Neural progenitor cell (in vitro differentiated cells): Measurements from ENCODE around the gene TMEM232. TPM values are rescaled to one million over a fixed set of nuclear protein-coding genes. Genes with fewer than 3 reads are reported as not detected.

Source experiments
- DNase-seq: peaks from one replicate; pipeline ENCODE4 v3.0.0-alpha.2; 2016; ENCODE audit warnings: low spot score
- H2AFZ ChIP-seq: fragments of 200-600 bp; sonication (generic); replicated peaks from 2 replicates; pipeline ENCODE4 v1.6.1; 2016; ENCODE audit warnings: antibody characterized with exemption
- H3F3A ChIP-seq: fragments of 200-600 bp; sonication (generic); 2 replicates; pipeline ENCODE4 v1.6.1; 2016; ENCODE audit warnings: antibody characterized with exemption, low read depth
- H3K27ac ChIP-seq: fragments of 200-600 bp; sonication (generic); 2 replicates; pipeline ENCODE4 v1.5.1; 2016; ENCODE audit warnings: mild to moderate bottlenecking
- H3K27me3 ChIP-seq: fragments of 200-600 bp; sonication (generic); 2 replicates; pipeline ENCODE4 v1.6.1; 2016; ENCODE audit warnings: mild to moderate bottlenecking, moderate library complexity
- H3K36me3 ChIP-seq: fragments of 200-600 bp; sonication (generic); 2 replicates; pipeline ENCODE4 v1.5.1; 2016
- H3K4me1 ChIP-seq: fragments of 200-600 bp; sonication (generic); 2 replicates; pipeline ENCODE4 v1.6.1; 2016; ENCODE audit warnings: mixed run types
- H3K4me2 ChIP-seq: fragments of 200-600 bp; sonication (generic); 2 replicates; pipeline ENCODE4 v1.6.1; 2016
- H3K4me3 ChIP-seq: fragments of 200-600 bp; sonication (generic); 2 replicates; pipeline ENCODE4 v1.5.1; 2016
- H3K79me2 ChIP-seq: fragments of 200-600 bp; sonication (generic); 2 replicates; pipeline ENCODE4 v1.6.1; 2016; ENCODE audit warnings: low read depth
- H3K9ac ChIP-seq: fragments of 200-600 bp; sonication (generic); 2 replicates; pipeline ENCODE4 v1.6.1; 2016
- H3K9me3 ChIP-seq: fragments of 200-600 bp; sonication (generic); 2 replicates; pipeline ENCODE4 v1.5.1; 2016; ENCODE audit warnings: low read depth
- H4K20me1 ChIP-seq: fragments of 200-600 bp; sonication (generic); 2 replicates; pipeline ENCODE4 v1.6.1; 2016; ENCODE audit warnings: low read depth
- H3K27ac Mint-ChIP-seq: 3 replicates; pipeline ENCODE4 v1.8.0; 2021; ENCODE audit warnings: mixed read lengths
- H3K27me3 Mint-ChIP-seq: 2 replicates; pipeline ENCODE4 v1.8.0; 2022; ENCODE audit warnings: low read depth, mild to moderate bottlenecking, inconsistent platforms, moderate library complexity, mixed read lengths; ENCODE audit not compliant: insufficient read depth
- H3K36me3 Mint-ChIP-seq: 3 replicates; pipeline ENCODE4 v1.8.0; 2021; ENCODE audit warnings: mixed read lengths
- H3K4me1 Mint-ChIP-seq: 3 replicates; pipeline ENCODE4 v1.8.0; 2021; ENCODE audit warnings: mixed read lengths
- H3K4me3 Mint-ChIP-seq: 3 replicates; pipeline ENCODE4 v1.8.0; 2021; ENCODE audit warnings: mild to moderate bottlenecking, moderate library complexity, mixed read lengths
- H3K9me3 Mint-ChIP-seq: 3 replicates; pipeline ENCODE4 v1.8.0; 2020; ENCODE audit warnings: mixed read lengths
- EZH2 ChIP-seq: fragments of 200-600 bp; sonication (generic); IDR thresholded peaks from 2 replicates; pipeline ENCODE4 v1.6.1; 2017; ENCODE audit warnings: antibody characterized with exemption, mild to moderate bottlenecking, moderate library complexity
- EZH2phosphoT487 ChIP-seq: fragments of 200-600 bp; sonication (generic); IDR thresholded peaks from 2 replicates; pipeline ENCODE4 v1.6.1; 2017; ENCODE audit warnings: antibody characterized with exemption
- total RNA-seq: library from RNA; depleted of rRNA; stranded (reverse); fragments of >200 nt; gene quantifications from 2 replicates; pipeline ENCODE4 v1.2.3, GENCODE V29; 2015; ENCODE audit warnings: low replicate concordance
- TF ChIP-seq, protein P1 (sequence below): fragments of 200-600 bp; sonication (generic); IDR thresholded peaks from 2 replicates; pipeline ENCODE4 v1.5.1; 2017; ENCODE audit warnings: antibody characterized with exemption, mild to moderate bottlenecking

Gene TMEM232
- total RNA-seq, 1 donor from 2014 or later = 5.2 TPM

DNA sequence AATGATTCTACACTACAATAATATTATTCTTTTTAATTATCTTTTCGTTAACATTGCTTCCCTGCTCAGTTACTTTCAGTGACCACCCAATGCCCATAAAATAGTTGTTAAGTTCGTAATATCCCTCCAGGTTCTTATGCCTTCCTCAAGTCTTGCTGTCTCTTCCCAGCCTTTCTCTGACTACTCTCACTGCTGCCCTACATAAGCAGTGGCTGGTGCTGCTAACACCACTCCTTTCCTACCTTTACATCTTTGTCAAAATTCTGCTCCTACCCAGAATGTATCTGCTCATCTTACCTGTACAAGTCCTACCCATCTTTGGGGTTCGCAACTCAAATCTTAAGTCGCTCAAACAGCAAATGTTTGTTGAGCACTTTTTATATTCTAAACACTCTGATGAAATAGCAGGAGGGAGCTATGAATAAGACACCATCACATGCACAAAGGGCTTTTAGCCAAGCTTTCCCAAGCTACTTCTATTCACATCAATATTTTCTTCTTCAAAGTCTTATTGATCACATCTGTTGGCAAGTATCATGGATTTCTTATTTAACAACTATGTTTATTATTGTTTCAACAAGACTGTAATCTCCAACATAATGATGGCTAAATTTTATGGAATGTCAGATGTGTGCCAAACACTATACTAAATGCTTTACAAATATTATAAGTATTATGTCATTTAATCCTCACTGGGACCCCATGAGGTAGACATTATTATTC is 41.8 kb upstream of the TMEM232 start:
- Mint-ChIP-seq H3K27me3 (no peaks in the 10 kb centered on the region), H3K27ac (no peak overlapping the region)
- TF ChIP-seq EZH2phosphoT487 = no peak
- TF ChIP-seq, protein P1, sequence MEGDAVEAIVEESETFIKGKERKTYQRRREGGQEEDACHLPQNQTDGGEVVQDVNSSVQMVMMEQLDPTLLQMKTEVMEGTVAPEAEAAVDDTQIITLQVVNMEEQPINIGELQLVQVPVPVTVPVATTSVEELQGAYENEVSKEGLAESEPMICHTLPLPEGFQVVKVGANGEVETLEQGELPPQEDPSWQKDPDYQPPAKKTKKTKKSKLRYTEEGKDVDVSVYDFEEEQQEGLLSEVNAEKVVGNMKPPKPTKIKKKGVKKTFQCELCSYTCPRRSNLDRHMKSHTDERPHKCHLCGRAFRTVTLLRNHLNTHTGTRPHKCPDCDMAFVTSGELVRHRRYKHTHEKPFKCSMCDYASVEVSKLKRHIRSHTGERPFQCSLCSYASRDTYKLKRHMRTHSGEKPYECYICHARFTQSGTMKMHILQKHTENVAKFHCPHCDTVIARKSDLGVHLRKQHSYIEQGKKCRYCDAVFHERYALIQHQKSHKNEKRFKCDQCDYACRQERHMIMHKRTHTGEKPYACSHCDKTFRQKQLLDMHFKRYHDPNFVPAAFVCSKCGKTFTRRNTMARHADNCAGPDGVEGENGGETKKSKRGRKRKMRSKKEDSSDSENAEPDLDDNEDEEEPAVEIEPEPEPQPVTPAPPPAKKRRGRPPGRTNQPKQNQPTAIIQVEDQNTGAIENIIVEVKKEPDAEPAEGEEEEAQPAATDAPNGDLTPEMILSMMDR = no peak
- no peak for TF ChIP-seq EZH2

DNA sequence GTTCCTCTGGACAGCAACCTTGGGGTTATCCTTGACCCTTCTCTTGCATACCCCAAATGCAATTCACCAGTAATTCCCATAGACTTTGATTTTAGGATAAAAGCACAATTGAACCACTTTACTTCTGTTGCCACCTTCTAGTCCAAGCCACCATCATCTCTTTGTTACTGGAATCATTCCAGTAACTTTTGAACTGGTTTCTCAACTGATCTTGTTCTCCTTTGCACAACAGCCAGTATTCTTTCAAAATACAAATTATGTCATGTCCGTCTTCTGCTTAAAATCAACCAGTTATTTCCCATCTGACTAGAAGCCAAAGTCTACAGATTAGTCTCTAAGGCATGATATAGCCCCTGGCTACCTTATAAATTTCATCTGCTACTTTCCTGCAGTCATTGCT is 33.7 kb upstream of the TMEM232 start:
- Histone ChIP-seq H3F3A (no peaks in the 10 kb centered on the region), H3K4me2 (no peak overlapping the region)

More for the DNA sequence above, 41.8 kb upstream of the TMEM232 start:
- H4K20me1 ChIP-seq = no peaks in the 10 kb centered on the region
- H3K9ac ChIP-seq = no peak overlapping the region
- DNase-seq = no peak
- H3K4me3 Mint-ChIP-seq = no peak overlapping the region
- H3K4me2 ChIP-seq = no peak overlapping the region
- no peaks in the 10 kb centered on the region for H3K27me3 ChIP-seq
- H3K4me1 ChIP-seq = no peaks in the 10 kb centered on the region
- H3K36me3 ChIP-seq = no peaks in the 10 kb centered on the region
- no peaks in the 10 kb centered on the region for H3K4me1 Mint-ChIP-seq
- no peak overlapping the region for H2AFZ ChIP-seq
- H3K9me3 Mint-ChIP-seq = no peaks in the 10 kb centered on the region
- H3F3A ChIP-seq = no peaks in the 10 kb centered on the region
- no peaks in the 10 kb centered on the region for H3K36me3 Mint-ChIP-seq
- no peak overlapping the region for H3K4me3 ChIP-seq
- no peaks in the 10 kb centered on the region for H3K79me2 ChIP-seq
- no peak overlapping the region for H3K27ac ChIP-seq
- H3K9me3 ChIP-seq = no peaks in the 10 kb centered on the region

DNA sequence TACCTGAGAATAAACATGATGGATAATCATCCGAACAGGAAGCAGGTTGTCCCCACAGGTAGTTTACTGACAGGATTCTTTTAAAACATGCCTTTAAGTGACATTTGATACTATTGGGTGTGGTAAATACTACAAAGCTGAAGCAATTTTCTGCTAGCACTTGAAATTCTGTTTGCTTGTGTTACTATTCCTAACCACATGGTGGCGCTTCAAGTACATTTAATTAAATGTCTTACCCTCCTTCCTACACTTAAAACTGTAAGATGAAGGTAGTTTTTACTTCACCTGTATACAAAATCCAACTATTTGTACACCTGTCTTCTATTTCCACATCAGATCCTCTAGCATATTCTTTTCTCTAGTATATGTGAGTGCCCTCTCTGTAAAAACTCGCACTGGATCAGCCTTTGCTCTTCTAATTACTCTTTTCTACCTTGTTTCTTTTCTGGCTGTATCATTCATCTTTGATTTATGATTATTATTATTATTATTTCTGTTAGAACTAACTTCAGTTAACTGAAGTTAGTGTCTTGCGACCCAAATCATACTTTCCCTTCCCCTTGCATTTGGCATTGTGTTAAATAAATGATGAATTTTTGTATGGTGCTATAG is 30.8 kb upstream of the TMEM232 start:
- Histone ChIP-seq H3K79me2 (no peaks in the 10 kb centered on the region), H3K4me3 (no peak overlapping the region), H3K4me2 (no peak overlapping the region), H2AFZ (no peak overlapping the region), H4K20me1 (no peaks in the 10 kb centered on the region), H3K27me3 (no peaks in the 10 kb centered on the region), H3F3A (no peaks in the 10 kb centered on the region), H3K9me3 (no peaks in the 10 kb centered on the region), H3K4me1 (no peaks in the 10 kb centered on the region), H3K9ac (no peak overlapping the region), H3K36me3 (peaks cover 13% of the 10 kb centered on the region), H3K27ac (no peak overlapping the region)
- H3K4me1 Mint-ChIP-seq = no peaks in the 10 kb centered on the region
- H3K4me3 Mint-ChIP-seq = no peak overlapping the region
- H3K36me3 Mint-ChIP-seq = peaks cover 2% of the 10 kb centered on the region
- TF ChIP-seq, protein P1 = peak; percentile 89
- TF ChIP-seq EZH2 = no peak
- no peak overlapping the region for H3K27ac Mint-ChIP-seq
- H3K27me3 Mint-ChIP-seq = no peaks in the 10 kb centered on the region
- DNase-seq = peak; percentile 50
- H3K9me3 Mint-ChIP-seq = no peaks in the 10 kb centered on the region

More for the DNA sequence above, 33.7 kb upstream of the TMEM232 start:
- Histone ChIP-seq H3K79me2 (no peaks in the 10 kb centered on the region), H3K9me3 (no peaks in the 10 kb centered on the region), H4K20me1 (no peaks in the 10 kb centered on the region), H2AFZ (no peak overlapping the region), H3K27ac (no peak overlapping the region), H3K4me1 (no peaks in the 10 kb centered on the region), H3K4me3 (no peak overlapping the region), H3K9ac (no peak overlapping the region), H3K36me3 (peaks cover 20% of the 10 kb centered on the region), H3K27me3 (no peaks in the 10 kb centered on the region)
- TF ChIP-seq, protein P1 = no peak
- no peak for TF ChIP-seq EZH2
- no peak for TF ChIP-seq EZH2phosphoT487
- Mint-ChIP-seq H3K27ac (no peak overlapping the region), H3K4me3 (no peak overlapping the region), H3K36me3 (peaks cover 2% of the 10 kb centered on the region), H3K27me3 (no peaks in the 10 kb centered on the region), H3K4me1 (no peaks in the 10 kb centered on the region), H3K9me3 (no peaks in the 10 kb centered on the region)
- no peak for DNase-seq
